Endodermal cell (in vitro differentiated cells): Measurements from ENCODE around the gene CA9. TPM values are rescaled to one million over a fixed set of nuclear protein-coding genes. Genes with fewer than 3 reads are reported as not detected.
A peak's percentile ranks its signal among the peaks of the same experiment; 100 is the strongest.

ENCODE experiments used
- DNase-seq: peaks from one replicate; pipeline ENCODE4 v3.0.0-alpha.2; 2017
- H3K27ac ChIP-seq: 2 replicates; pipeline ENCODE4 v1.5.1; 2013; ENCODE audit warnings: mild to moderate bottlenecking, low read depth, low read length, moderate library complexity
- H3K27me3 ChIP-seq: 2 replicates; pipeline ENCODE4 v1.6.1; 2013; ENCODE audit warnings: mild to moderate bottlenecking, low read length, moderate library complexity; ENCODE audit not compliant: insufficient read depth, control insufficient read depth, poor library complexity, severe bottlenecking
- H3K36me3 ChIP-seq: 2 replicates; pipeline ENCODE4 v1.7.0; 2013; ENCODE audit warnings: mild to moderate bottlenecking, low read length, moderate library complexity; ENCODE audit not compliant: control insufficient read depth, insufficient read depth
- H3K4me1 ChIP-seq: one replicate; pipeline ENCODE4 v1.7.0; 2013; ENCODE audit warnings: low read length; ENCODE audit not compliant: control insufficient read depth, insufficient read depth
- H3K4me3 ChIP-seq: 2 replicates; pipeline ENCODE4 v1.5.1; 2013; ENCODE audit warnings: mild to moderate bottlenecking, low read length, moderate library complexity
- H3K9ac ChIP-seq: 2 replicates; pipeline ENCODE4 v1.6.1; 2013; ENCODE audit warnings: mild to moderate bottlenecking, low read length, moderate library complexity; ENCODE audit not compliant: poor library complexity, severe bottlenecking; ENCODE audit errors: extremely low read depth
- H3K9me3 ChIP-seq: 2 replicates; pipeline ENCODE4 v1.6.1; 2013; ENCODE audit warnings: mild to moderate bottlenecking, low read length, moderate library complexity; ENCODE audit not compliant: control insufficient read depth
- H3K27ac Mint-ChIP-seq: 2 replicates; pipeline ENCODE4 v1.8.0; 2020; ENCODE audit warnings: mixed read lengths
- H3K27me3 Mint-ChIP-seq: 2 replicates; pipeline ENCODE4 v1.8.0; 2021; ENCODE audit warnings: mild to moderate bottlenecking, mixed read lengths; ENCODE audit not compliant: insufficient read depth
- H3K36me3 Mint-ChIP-seq: 2 replicates; pipeline ENCODE4 v1.8.0; 2020; ENCODE audit warnings: low read depth, mixed read lengths
- H3K4me1 Mint-ChIP-seq: 2 replicates; pipeline ENCODE4 v1.8.0; 2020; ENCODE audit warnings: mixed read lengths
- H3K4me3 Mint-ChIP-seq: 2 replicates; pipeline ENCODE4 v1.8.0; 2020; ENCODE audit warnings: mild to moderate bottlenecking, moderate library complexity, mixed read lengths
- H3K9me3 Mint-ChIP-seq: 2 replicates; pipeline ENCODE4 v1.8.0; 2020; ENCODE audit warnings: mild to moderate bottlenecking, mixed read lengths
- CTCF ChIP-seq: fragments of 200-600 bp; sonication (generic); conservative IDR thresholded peaks from 2 replicates; pipeline ENCODE4 v1.5.0; 2021; ENCODE audit warnings: antibody characterized with exemption, mild to moderate bottlenecking
- WGBS, 2 experiments: methylation state at CpG; one replicate each; pipeline versions ENCODE4 v1.1.5 to v1.1.7; 2013; ENCODE audit warnings: missing lambda C conversion rate in 2 of 2, mixed read lengths in 1 of 2; ENCODE audit not compliant: insufficient coverage in 1 of 2, insufficient read length in 1 of 2; 5-methylcytosine and 5-hydroxymethylcytosine counted together
- total RNA-seq, 2 donors: library from RNA; stranded (reverse); fragmentation: NEBNext Ultra II Directional in 1 of 2; extraction: Animal tissue kit (Norgen Biotek cat#: 25700) in 1 of 2; gene quantifications; 2 replicates in 1 of 2; 3 replicates in 1 of 2; pipeline ENCODE4 v1.2.1, GENCODE V29; 2021

CA9 gene
- total RNA-seq, 2 donors from 2014 or later = 1.8 to 3.6 TPM

GRCh38 chr9:35686222-35687203, 12.8 kb downstream of the CA9 start:
- Mint-ChIP-seq H3K36me3 (peaks cover 54% of the 10 kb centered on the region), H3K9me3 (no peaks in the 10 kb centered on the region), H3K27ac (no peak overlapping the region), H3K4me3 (no peak overlapping the region), H3K4me1 (peaks cover 33% of the 10 kb centered on the region), H3K27me3 (no peaks in the 10 kb centered on the region)
- 91 to 95% methylated on average over 9 to 11 of the region's 11 CpGs for WGBS, 2 experiments
- DNase-seq = no peak
- peaks cover 59% of the 10 kb centered on the region for H3K36me3 ChIP-seq
- H3K27me3 ChIP-seq = no peaks in the 10 kb centered on the region
- no peaks in the 10 kb centered on the region for H3K9me3 ChIP-seq
- TF ChIP-seq CTCF = no peak
- H3K27ac ChIP-seq = no peak overlapping the region
- no peak overlapping the region for H3K9ac ChIP-seq
- H3K4me3 ChIP-seq = peak overlapping the region; percentile 96
- peaks cover 10% of the 10 kb centered on the region for H3K4me1 ChIP-seq

GRCh38 chr9:35687306-35687705, 13.6 kb downstream of the CA9 start:
- DNase-seq = no peak
- Histone ChIP-seq H3K4me1 (peaks cover 10% of the 10 kb centered on the region), H3K9me3 (no peaks in the 10 kb centered on the region), H3K27me3 (no peaks in the 10 kb centered on the region), H3K4me3 (peak overlapping the region; percentile 96), H3K36me3 (peaks cover 55% of the 10 kb centered on the region), H3K9ac (no peak overlapping the region), H3K27ac (no peak overlapping the region)
- peaks cover 50% of the 10 kb centered on the region for H3K36me3 Mint-ChIP-seq
- TF ChIP-seq CTCF = no peak
- no peaks in the 10 kb centered on the region for H3K9me3 Mint-ChIP-seq
- H3K4me3 Mint-ChIP-seq = peak overlapping the region; percentile 38
- peak overlapping the region; percentile 23 for H3K27ac Mint-ChIP-seq
- 85% methylated on average over 2 of the region's 2 CpGs; no CpG with 5 or more reads in 1 of the 2 experiments for WGBS, 2 experiments
- no peaks in the 10 kb centered on the region for H3K27me3 Mint-ChIP-seq
- H3K4me1 Mint-ChIP-seq = peaks cover 30% of the 10 kb centered on the region

GRCh38 chr9:35687972-35688557, 14.3 kb downstream of the CA9 start:
- DNase-seq = no peak
- Mint-ChIP-seq H3K4me1 (peaks cover 30% of the 10 kb centered on the region), H3K4me3 (peak overlapping the region; percentile 85), H3K27me3 (no peaks in the 10 kb centered on the region), H3K36me3 (peaks cover 42% of the 10 kb centered on the region), H3K27ac (no peak overlapping the region), H3K9me3 (no peaks in the 10 kb centered on the region)
- Histone ChIP-seq H3K9me3 (no peaks in the 10 kb centered on the region), H3K4me1 (peaks cover 10% of the 10 kb centered on the region), H3K36me3 (peaks cover 47% of the 10 kb centered on the region), H3K27ac (no peak overlapping the region), H3K9ac (no peak overlapping the region), H3K27me3 (no peaks in the 10 kb centered on the region), H3K4me3 (peak overlapping the region; percentile 96)
- 90% methylated on average over 2 of the region's 2 CpGs; no CpG with 5 or more reads in 1 of the 2 experiments for WGBS, 2 experiments
- TF ChIP-seq CTCF = no peak
